HS-27A (cell line): ENCODE results near the gene APH1A.
"Not testable (repeated sequence)": the region's sequence is repeated elsewhere in the genome, so short reads cannot be mapped to it uniquely, and the experiment has no call there.

Experiments used
- DNase-seq: peaks from one replicate; pipeline ENCODE4 v3.0.0-alpha.2; 2012; ENCODE audit warnings: low read depth, missing footprints

APH1A gene

DNA sequence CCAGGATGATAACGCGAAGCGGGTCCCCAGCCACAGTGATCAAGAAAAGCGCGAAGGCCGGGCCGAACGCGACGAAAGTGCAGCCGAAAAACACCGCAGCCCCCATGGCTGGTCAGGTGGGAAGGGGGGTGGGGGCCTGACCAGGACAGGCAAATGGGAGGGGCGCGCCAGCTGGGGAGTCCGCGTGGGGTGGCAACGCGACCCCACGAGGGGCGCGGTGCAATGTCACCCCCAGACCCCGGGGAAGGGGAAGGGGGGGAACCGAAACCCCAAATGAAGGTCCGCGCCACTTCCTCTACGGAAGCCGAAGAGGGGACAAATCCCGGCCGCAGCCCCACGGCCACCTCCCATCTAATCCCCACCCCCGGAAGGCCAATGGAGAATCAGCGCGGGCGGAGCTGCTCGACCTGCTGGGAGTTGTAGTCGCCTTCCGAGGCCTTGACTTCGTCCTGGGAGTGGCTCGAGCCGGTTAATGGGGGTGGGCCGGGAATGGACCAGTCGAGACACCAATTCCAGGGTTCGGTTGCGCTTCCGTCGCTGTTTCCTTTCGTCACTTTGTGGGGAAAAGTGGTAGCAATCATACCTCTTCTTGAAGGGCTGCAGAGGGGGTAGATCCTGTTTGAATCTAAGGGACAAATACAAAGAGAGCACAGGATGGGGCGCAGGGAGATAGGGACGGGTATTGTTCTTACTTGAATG lies at the start of gene APH1A:
APH1A (minus strand) TSS at position 312 of the 699 bp plus-strand sequence; CDS start at position 106, 206 bp downstream.
- DNase-seq: peak; percentile 85

DNA sequence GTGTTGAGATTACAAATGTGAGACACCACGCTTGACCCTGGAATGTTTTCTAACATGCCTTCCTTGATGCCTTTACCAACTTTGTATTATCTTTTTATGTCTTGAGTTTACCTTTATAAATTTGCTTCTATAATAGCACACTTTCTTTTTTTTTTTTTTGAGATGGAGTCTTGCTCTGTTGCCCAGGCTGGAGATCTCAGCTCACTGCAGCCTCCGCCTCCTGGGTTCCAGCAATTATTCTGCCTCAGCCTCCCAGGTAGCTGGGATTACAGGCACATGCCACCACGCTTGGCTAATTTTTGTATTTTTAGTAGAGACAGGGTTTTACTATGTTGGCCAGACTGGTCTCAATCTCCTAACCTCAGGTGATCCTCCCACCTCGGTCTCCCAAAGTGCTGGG lies 45.9 kb upstream of the APH1A start:
- not testable (repeated sequence) for DNase-seq

DNA sequence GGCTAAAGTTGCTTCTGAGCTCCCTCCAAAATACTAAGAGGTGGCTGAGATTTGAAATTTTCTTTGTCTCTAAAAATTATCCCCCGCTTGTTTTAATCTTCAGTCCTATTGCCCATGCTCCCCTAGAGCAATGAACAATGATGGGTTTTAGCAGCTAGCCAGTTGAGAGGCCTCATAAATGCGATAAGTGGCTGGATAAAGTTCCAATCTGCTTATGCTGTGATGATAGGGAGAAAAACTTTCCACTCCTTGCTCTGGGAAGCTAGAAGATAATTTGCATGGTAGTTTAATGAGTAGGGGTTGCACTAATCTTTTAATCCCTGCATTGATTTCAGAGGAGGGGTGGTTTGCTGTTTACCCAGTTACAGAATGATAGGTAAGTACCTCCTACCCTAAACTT lies 42.9 kb upstream of the APH1A start:
- DNase-seq: no peak

DNA sequence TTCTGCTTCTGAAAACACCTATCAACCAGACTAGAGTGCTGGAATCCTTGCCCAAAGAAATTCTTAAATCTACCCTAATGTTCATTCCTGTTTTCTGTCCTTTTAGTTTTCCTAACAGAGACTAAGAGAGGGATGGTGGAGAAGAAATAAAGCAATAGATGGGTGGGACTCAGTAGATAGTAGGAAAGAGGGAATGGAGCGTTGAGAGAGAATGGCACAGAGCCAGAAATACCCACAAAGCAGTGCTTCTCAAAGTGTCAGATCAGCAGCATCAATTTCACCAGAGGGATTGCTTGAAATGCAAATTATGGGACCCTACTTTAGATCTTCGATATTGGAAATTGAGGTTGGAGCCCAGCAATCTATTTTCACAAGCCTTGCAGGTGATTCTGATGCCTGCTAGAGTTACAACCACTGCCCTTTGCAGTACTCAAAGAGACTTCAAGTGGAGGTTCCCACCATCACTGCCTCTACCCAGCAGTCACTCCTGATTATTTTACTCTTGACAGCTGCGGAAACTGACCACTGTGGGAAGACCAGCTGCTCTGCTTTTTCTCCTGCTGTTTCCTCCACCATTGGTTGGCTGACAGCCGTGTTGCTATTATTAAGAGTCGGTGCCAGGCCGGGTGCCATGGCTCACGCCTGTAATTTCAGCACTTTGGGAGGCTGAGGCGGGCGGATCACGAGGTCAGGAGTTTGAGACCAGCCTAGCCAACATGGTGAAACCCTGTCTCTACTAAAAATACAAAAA lies 41.1 kb upstream of the APH1A start:
- no peak for DNase-seq

DNA sequence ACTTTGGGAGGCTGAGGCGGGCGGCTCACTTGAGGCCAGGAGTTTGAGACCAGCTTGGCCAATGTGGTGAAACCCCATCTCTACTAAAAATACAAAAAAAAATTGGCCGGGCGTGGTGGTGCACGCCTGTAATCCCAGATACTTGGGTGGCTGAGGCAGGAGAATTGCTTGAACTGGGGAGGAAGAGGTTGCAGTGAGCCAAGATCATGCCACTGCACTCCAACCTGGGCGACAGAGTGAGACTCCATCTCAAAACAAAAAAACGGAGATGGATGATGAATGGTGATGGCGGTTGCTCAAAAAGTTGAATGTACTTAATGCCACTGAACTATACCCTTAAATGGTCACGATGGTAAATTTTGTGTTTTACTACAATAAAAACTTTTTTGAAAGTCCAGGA lies 39.8 kb upstream of the APH1A start:
- DNase-seq: not testable (repeated sequence)

DNA sequence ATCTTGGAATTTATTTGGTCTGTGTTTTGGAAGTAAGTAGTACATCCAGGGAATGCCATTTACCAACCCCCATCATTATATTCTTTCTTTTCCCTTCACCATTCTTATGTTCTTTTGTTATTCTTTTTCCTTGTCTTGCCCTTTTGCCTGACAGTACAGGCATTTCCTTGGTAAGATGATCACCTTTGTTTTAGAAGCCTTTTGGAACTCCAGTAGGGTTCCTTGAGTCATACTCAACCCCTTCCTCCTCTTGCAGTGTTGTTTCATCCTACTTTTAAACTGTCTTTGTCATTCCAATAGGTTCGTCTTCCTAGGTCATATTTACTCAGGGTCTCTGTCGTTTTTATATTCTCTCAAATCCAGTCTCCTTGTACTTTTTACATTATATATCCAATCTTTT lies 34.1 kb upstream of the APH1A start:
- no peak for DNase-seq

DNA sequence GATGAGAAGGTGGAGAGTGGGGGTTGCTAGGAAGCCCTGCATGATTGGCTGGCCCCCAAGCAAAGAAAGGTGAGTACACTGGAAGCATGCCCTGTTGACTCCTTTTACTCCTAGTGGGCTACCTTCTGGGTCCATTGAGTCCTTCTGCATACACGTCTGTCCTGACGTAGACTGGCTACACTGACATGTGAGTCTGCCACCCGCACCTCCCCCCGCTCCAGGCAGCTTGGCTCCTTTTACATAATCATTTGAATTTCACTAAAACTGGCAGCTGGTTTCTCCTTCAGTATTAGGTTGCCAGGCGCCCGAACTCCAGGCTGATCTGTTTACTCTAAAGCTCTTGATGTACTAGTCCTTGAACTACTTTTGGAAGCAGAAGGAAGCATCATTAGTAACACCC lies 33.5 kb upstream of the APH1A start:
- DNase-seq: no peak

DNA sequence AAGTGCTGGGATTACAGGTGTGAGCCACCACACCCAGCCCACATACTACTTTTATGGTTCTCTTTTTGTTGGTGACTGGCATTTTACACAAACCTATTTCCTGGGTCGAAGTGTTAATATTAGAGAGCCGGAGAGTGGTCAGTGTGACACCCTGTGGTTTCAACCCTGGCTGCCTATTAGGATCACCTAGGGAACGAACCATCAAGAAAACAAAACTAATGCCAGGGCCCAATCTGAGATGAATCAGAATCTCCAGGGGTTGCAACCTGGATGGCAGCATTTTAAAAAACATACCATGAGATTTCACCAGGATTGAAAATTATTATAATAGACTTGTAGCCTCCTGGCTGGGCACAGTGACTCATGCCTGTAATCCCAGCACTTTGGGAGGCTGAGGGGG lies 30.9 kb upstream of the APH1A start:
- DNase-seq: no peak

DNA sequence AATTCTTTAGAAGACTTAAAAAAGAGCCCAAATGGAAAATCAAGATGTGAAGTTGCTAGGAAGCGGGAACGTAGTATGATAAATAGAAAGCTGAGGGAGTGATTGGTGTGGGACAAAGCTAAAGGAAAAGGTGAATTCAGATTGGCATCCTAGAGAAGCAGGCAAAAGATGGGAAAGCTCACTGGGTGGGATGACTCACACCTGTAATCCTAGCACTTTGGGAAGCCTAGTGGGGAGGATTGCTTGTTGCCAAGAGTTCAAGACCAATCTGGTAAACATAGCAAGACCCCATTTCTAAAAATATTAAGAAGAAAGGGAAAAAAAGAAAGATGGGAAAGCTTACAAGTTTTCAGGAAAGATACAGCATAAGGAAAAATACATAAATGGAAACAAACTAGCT lies 26.7 kb upstream of the APH1A start:
- no peak for DNase-seq

DNA sequence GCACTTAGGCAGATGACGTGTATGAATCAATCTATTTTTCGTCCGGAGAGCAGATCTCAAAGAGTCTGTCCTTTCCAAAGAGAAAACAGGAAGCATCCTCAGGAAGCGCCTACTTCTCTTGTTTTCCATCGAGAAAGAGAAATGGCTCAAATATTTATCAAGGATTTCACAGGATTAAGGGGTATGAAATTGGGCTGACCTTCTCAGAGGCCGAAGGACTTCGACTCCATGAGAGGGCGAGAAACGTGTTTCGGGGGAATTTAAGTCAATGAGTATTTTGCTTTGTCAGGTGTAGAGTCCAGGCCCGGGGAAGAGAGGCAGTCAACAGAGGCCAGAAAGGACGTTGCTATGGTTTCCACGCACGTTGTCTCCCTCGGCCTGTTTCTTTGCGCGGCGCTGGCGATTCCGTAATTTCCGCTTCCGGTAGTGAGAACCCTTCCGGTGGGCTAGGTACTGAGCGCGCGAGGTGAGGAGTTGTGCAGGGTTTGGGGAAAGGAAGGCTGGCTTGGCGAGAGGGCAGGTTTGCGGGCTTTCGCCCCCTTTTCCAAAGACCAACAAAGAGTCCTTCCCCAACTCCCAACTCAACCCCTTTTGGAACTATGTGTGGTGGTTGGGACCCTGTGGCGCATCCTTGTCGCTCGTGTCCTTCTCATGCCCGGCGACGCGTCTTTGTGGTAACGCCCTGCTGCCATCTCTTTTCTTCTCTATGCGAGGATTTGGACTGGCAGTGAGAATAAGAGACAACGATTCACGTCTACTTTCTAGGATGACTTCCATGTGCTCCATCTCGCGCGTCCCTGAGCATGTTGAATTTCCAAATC lies 24.8 kb upstream of the APH1A start, which contains the start of gene MRPS21:
MRPS21 (plus strand) TSS at position 429 of the 821 bp plus-strand sequence. CDS start 506 bp downstream, outside the sequence.
- peak; percentile 62 for DNase-seq

DNA sequence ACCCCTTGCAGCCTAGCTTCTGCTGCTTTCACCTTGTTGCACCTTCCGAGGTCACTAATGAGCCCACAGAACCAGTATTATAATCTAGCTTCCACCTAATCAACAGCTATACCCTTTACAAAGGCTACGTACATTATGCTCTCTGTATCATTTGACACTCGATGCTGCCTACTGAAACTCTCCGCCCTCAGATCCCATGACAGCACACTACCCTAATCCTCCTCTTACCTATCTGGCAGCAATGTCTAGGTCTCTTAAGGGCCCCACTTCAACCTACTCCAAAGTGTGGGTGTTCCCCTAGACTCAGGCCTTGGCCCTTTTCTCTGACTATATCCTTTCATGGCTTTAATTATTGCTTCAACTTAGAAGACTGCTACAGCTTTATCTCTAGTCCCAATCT lies 20.0 kb upstream of the APH1A start:
- no peak for DNase-seq

DNA sequence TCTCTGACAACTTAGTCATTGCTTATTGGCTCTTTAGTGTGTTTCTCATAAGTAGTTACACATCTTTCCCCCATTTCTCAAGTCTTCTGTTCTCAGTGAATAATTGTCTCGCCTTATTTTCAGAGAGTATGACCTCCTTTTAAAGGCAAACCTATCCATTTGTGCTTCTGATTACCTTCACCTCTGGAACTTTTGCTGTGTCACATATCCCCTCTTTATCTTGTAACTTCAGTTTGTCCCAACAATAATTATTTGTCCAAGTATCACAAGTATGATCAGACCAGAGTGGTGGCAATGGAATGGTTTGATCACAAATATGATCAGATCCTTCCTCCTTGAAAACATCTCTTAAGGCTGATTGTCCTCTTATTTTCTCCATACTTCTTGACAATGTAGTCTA lies 19.6 kb upstream of the APH1A start:
- no peak for DNase-seq

DNA sequence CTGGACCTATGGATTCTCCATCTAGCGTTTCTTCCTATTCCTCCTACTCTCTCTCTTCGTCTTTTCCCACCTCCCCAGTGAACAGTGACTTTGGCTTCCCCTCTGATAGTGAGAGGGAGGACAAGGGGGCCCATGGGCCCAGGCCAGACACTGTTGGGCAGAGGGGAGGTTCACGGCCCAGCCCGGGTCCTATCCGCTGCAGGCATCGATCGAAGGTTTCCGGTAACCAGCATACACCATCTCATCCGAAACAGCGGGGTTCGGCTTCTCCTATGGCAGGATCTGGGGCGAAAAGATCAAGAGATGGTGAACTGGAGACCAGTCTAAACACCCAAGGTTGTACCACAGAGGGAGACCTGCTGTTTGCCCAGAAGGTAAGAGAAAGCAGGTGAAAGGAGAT lies 14.4 kb upstream of the APH1A start:
- DNase-seq: no peak

DNA sequence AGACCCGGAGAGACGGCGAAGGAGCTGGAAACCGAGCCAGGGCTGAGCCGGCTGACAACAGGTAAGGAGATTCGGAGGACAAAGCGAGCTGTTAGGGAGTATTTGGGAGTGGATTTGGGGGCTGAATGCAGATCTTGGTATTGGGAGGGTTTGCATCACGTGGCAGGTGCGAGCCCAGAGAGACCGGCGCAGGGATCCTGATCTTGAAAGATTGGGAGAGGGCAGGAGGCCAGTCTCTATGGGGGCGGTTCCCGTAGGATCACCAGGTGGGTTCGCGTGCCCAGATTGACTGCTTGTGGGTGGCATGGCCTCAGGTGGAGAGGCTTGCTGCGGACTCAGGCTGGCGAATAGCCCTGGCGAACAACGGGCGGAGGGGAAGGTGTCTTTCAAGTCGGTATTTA lies 13.7 kb upstream of the APH1A start:
- no peak for DNase-seq

DNA sequence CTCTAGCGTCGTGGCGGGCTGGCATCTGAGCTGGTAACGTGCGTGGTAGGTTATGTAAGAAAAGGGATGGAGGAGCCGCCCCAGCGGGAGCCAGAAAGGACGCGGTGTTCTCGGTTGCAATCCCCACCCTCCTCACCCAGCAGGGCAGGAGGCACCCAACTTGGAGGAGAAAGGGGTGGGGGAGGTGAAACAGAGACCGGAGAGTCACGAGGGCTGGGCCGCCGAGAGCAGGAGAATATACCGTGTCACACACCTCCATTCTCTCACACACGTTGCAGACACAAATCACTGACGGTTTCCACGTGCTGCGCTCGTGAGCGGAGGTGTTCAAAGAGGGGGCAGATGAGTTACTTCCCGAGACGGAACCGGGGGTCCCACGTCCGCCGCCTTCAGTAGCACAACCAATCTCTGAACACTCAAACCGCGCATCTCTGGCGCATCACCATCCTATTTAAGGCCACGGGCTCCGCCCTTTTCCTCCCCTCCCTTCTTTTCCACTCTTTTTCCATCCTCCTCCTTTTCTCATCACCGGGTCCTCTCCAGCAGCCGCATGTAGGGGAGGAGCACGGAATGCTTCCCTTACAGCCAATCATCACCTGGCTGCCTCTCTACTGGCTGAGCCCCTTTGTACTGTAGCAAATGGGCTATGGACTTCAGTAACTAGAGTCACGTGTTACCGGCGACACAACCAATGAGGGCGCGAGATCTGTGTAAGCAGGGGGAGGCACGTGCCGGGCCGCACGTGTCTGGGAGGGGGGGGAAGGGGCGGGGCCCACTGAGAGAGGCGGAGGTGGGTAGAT lies 13.1 kb upstream of the APH1A start, which contains the start of gene CIART:
CIART (plus strand) TSS at position 797 of the 800 bp plus-strand sequence. CDS start 714 bp downstream, outside the sequence.
- DNase-seq: peak; percentile 97

DNA sequence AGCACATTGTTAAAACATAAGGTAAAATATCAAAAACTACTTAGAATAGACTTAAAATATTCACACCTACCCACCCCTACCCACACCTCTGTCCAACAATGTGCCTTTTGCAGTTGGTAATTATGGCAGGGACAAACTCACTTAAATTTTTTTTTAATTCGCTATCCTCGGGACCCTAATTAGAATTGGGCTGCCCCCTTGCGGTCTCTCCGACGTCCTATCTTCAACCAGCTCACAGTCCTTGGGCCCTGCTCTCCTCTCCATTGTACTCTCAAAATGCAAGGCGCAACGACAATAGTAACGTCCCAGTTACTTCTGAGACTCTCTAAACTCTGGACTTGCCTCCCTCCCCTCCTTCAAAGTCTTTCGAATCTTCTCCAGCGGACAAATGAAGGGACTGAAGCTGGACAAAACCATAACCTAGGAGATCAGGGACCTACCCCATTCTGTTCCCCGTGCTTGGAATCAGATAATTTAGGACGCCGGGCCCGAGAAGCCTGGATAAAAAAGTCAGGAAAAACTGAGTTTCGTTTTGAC lies 12.5 kb upstream of the APH1A start:
- peak; percentile 45 for DNase-seq

DNA sequence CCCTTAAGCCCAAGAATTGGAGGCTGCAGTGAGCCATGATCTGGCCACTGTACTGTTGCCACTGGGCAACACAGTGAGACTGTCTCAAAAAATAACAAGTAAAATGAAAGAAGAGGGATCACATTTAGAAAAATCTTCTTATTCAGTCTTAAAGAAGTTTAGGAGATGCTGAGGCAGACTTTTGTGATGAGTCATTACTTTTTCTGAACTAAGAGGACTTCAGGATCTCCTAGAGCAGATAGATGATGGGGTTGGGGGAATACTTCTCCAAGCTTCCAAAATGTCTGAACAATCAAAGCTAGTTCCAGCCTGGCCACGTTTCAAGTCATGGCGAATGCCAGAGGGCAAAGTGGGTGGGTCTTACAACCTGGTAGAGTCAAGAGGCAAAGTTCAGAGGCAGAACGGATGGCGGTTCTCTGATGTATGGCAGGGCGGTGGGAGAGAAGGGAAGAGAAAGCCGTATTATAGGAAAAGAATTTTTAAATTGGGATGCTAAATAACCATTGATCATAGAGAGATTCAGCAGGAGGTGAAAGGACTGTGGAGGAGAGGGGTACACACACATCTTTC lies 11.4 kb upstream of the APH1A start:
- DNase-seq: no peak

DNA sequence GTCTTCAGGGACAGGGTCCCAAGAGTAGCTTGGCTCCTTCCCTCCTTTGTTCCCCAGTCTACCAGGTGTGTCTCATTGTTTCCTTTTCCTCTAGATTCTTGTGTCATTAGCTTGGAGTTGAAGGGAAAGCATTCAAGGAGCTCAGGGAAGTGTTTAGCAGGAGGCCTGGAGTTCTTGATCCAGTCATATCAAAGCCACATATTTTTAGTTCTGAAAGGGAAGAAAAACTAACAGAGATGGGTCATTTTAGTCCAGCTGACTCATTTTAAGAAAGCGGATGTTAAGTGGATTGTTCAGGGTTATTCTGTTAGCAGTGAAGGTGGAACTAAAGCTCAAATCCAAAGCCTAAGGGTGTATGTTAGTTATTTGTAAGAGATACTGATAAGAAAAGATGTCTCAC lies 4.5 kb upstream of the APH1A start:
- DNase-seq: no peak

DNA sequence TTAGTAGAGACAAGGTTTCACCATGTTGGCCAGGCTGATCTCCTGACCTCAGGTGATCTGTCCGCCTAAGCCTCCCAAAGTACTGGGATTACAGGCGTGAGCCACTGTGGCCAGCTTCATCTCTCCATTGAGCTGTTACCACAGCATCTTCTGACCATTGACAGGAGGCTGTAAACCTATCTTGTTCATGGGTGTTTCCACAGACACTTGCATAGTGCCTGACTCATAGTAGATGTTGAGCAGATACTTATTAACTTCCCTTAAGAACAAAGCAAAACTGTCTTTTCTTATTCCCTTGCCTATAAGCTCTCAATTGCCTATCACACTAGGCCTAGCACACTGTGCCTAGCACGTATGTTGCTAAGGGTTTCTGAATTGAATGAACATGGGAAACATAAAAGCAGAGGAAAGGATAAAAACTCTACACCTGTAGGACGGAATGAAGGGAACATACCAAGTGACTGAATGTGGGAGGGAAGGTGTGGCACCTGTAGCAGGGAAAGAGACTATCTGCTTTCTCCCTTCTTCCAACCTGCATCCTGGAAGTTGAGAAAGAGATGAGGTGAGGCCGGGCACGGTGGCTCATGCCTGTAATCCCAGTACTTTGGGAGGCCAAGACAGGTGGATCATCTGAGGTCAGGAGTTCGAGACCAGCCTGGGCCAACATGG lies 2.6 kb upstream of the APH1A start:
- DNase-seq: no peak

DNA sequence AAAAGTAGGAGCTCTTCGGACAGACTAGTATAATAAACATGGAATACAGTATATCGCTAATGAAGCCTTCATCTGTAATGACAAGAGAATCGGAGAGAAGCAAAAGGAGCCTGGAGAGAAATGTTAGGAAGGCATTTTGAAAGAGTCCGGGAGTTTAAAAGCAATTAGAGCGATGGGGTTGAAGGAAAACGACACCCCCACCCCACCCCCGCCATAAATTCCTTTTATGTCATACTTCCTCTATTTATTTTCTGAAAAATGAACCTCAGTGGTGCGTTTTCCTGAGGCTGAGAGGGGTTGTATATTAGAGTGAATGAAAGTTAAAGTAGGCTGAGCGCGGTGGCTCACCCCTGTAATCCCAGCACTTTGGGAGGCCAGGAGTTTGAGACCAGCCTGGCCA lies 635 bp upstream of the APH1A start:
- no peak for DNase-seq

DNA sequence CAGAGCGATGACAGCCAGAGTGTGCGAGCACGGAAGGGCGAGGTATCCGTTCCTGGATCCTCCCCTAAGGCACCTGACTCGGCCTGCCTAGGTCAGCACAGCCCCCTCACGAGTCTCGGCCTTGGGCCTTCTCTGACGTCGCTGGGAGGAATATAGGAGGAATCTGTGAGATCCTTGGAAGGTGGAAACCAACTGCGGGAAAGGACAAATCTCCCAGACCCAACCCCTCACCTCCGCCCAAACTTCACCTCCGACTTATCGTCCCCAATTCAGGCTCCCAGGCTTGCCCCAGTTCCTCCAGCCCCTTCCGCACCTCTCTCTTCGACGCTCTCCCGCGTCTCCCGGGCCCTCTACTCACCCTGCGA lies 494 bp downstream of the APH1A start:
- DNase-seq: no peak
